ENCODE measurements around the gene SLC7A8. TPM values are rescaled to one million over a fixed set of nuclear protein-coding genes. Genes with fewer than 3 reads are reported as not detected.

The SLC7A8 gene
- total RNA-seq, 3 donors from 2014 or later: 46.8 to 98.9 (median 61.9) TPM

DNA sequence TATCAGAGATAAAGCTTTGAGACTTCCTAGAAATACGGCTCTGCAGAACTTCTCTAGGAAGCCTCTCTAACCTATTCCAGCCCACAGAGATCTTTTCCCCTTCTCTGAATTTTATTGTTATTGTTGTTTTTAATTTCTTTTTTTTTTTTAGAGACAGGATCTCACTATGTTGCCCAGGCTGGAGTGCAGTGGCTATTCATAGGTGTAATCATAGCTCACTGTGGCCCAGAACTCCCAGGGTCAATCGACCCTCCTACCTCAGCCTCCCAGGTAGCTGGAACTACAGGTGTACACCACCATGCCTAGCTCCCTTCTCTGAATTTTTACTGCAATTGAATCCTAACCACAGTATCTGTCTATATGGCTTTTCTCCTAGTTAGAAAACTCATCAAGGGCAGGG lies 19.6 kb downstream of the SLC7A8 start:
- Histone ChIP-seq H3K36me3 (no peaks in the 10 kb centered on the region), H3K27ac (peak overlapping the region; percentile 3 to 5), H3K27me3 (no peaks in the 10 kb centered on the region), H3K9me3 (no peaks in the 10 kb centered on the region), H3K4me3 (no peak overlapping the region), H3K4me1 (no peaks in the 10 kb centered on the region)
- no peak for DNase-seq (ENCODE audit: low spot score in 2 of 2)
- intact Hi-C loops (cut with DNase I; ENCODE audit: low total_unique reads): no loop called here
- TF ChIP-seq POLR2A (IDR thresholded peaks at IDR 0.05): no peak
- no peak for TF ChIP-seq POLR2AphosphoS5 (IDR thresholded peaks at IDR 0.05)
- TF ChIP-seq, protein P1, sequence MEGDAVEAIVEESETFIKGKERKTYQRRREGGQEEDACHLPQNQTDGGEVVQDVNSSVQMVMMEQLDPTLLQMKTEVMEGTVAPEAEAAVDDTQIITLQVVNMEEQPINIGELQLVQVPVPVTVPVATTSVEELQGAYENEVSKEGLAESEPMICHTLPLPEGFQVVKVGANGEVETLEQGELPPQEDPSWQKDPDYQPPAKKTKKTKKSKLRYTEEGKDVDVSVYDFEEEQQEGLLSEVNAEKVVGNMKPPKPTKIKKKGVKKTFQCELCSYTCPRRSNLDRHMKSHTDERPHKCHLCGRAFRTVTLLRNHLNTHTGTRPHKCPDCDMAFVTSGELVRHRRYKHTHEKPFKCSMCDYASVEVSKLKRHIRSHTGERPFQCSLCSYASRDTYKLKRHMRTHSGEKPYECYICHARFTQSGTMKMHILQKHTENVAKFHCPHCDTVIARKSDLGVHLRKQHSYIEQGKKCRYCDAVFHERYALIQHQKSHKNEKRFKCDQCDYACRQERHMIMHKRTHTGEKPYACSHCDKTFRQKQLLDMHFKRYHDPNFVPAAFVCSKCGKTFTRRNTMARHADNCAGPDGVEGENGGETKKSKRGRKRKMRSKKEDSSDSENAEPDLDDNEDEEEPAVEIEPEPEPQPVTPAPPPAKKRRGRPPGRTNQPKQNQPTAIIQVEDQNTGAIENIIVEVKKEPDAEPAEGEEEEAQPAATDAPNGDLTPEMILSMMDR (IDR thresholded peaks at IDR 0.05): no peak

DNA sequence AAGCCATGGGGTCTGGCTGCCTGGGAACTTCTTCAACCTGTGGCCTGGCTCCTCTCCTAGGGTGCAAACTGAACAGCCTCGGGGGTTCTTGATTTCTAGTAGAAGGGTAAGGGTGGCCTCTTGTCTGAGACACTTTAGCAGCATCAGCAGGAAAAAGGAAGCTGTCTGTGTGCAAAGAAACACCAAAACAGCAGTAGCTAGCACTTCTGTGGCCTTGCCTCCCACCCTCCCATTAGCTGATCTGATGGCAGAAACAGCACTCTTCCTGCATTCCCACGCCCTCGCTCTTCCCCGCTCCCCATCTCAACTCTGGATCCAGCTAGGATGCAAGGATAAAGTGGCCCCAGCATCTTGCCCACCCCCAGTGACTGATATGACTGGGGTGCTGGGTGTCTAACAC lies 20.7 kb downstream of the SLC7A8 start:
- TF ChIP-seq POLR2AphosphoS5 (IDR thresholded peaks at IDR 0.05) (no peak), POLR2A (IDR thresholded peaks at IDR 0.05) (no peak)
- TF ChIP-seq, protein P1 (IDR thresholded peaks at IDR 0.05): no peak
- H3K4me3 ChIP-seq: no peak overlapping the region
- H3K4me1 ChIP-seq: no peaks in the 10 kb centered on the region
- peak overlapping the region; percentile 21 to 26 for H3K27ac ChIP-seq
- intact Hi-C loops (cut with DNase I; ENCODE audit: low total_unique reads): no loop called here
- no peaks in the 10 kb centered on the region for H3K36me3 ChIP-seq
- no peaks in the 10 kb centered on the region for H3K9me3 ChIP-seq
- no peak for DNase-seq (ENCODE audit: low spot score in 2 of 2)
- no peaks in the 10 kb centered on the region for H3K27me3 ChIP-seq

DNA sequence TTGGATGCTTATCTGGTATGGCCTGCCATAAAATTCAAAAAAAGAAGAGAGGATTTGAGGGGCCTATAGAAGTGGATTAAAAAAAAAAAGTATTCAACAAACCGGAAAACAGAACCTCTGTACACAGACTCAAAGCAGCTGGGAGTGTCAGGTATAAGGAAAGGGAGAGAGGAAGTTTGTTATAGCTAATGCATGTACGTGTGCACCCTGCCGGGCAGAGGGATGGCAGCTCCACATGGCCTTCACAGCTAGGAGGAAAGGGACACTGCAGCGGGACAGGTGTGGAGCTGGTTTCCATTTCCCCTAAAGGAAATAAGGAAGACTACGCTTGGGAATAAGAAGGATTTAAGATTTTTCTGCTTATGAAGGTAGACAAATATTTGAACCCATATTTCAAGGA lies 21.5 kb downstream of the SLC7A8 start:
- Histone ChIP-seq H3K27ac (peak overlapping the region in 1 of 2 donors; percentile 26), H3K9me3 (no peaks in the 10 kb centered on the region), H3K27me3 (no peaks in the 10 kb centered on the region), H3K36me3 (no peaks in the 10 kb centered on the region), H3K4me3 (no peak overlapping the region), H3K4me1 (no peaks in the 10 kb centered on the region)
- no peak for DNase-seq (ENCODE audit: low spot score in 2 of 2)
- intact Hi-C loops (cut with DNase I; ENCODE audit: low total_unique reads): no loop called here
- TF ChIP-seq POLR2A (IDR thresholded peaks at IDR 0.05): no peak
- TF ChIP-seq POLR2AphosphoS5 (IDR thresholded peaks at IDR 0.05): no peak
- TF ChIP-seq, protein P1 (IDR thresholded peaks at IDR 0.05): no peak

DNA sequence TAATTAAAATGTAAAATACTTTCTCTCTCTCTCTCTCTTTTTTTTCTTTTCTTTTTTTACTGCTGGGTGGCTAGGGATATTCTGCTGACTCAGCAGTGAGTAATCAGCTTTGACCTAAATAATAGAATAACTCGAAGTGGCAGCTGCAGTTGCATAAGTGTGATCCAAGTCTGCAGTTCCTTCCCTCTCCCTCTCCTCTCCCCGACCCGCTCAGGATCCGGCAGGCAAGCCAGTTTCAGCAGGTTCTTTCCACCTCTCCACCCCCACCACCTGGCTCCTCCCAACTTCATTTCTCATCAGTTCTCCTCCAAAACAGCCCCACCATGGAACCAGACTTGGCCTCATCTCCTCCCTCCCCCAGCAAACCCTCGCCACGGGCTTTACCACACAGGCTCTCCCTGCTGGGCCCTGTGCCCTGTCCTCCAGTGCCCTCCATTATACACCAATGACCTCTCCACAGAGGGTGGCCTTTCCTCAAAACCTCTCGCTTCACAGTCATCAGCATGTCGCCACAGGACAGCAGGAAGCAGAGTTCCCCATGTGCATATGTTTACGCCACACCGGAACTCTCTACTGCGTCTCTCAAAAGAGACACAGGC lies 22.4 kb downstream of the SLC7A8 start:
- Histone ChIP-seq H3K27me3 (no peaks in the 10 kb centered on the region), H3K36me3 (no peaks in the 10 kb centered on the region), H3K27ac (peak overlapping the region; percentile 71 to 80), H3K4me1 (no peaks in the 10 kb centered on the region), H3K9me3 (no peaks in the 10 kb centered on the region), H3K4me3 (no peak overlapping the region)
- no peak for TF ChIP-seq POLR2A (IDR thresholded peaks at IDR 0.05)
- TF ChIP-seq, protein P1 (IDR thresholded peaks at IDR 0.05): no peak
- TF ChIP-seq POLR2AphosphoS5 (IDR thresholded peaks at IDR 0.05): no peak
- peak; percentile 65 to 66 for DNase-seq (ENCODE audit: low spot score in 2 of 2)
- intact Hi-C loops (cut with DNase I; ENCODE audit: low total_unique reads): no loop called here

DNA sequence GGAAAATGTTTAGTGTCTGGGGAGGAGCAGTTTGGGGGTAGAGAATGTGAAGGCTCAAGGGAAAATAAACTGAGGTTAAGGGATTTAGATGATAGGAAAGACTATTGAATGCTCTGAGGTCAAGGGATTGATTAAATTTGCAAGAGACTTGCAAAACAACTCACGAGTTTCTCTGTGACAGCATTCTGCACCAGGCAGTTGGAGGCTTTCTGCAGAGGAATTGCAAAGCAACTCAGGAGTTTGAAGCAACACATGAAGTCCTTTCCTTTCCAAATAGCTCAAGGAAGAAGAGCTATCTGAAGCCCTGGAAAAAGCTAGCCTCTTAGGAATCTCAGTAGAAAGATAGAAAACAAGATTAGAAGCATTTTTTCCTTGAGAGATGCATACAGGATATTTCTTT lies 23.9 kb downstream of the SLC7A8 start:
- TF ChIP-seq, protein P1 (IDR thresholded peaks at IDR 0.05): no peak
- no peak for TF ChIP-seq POLR2A (IDR thresholded peaks at IDR 0.05)
- TF ChIP-seq POLR2AphosphoS5 (IDR thresholded peaks at IDR 0.05): no peak

More for the DNA sequence above, 23.9 kb downstream of the SLC7A8 start:
- Histone ChIP-seq H3K9me3 (no peaks in the 10 kb centered on the region), H3K27me3 (no peaks in the 10 kb centered on the region), H3K4me3 (no peak overlapping the region), H3K27ac (peak overlapping the region; percentile 70 to 71), H3K36me3 (no peaks in the 10 kb centered on the region), H3K4me1 (no peaks in the 10 kb centered on the region)
- no peak for DNase-seq (ENCODE audit: low spot score in 2 of 2)
- intact Hi-C loops (cut with DNase I; ENCODE audit: low total_unique reads): no loop called here

Data from breast epithelium (tissue), 4 donors.